NB4 (cell line): Measurements from ENCODE around the gene SDCBP2.

ENCODE experiments used
- DNase-seq: peaks from one replicate; pipeline ENCODE4 v3.0.0; 2010; ENCODE audit warnings: low read depth
- H3K4me3 ChIP-seq: one replicate; pipeline ENCODE4 v1.5.1; 2011; ENCODE audit warnings: mild to moderate bottlenecking, low read depth, low read length, moderate library complexity
- CTCF ChIP-seq: IDR thresholded peaks from one replicate; pipeline ENCODE4 v1.5.1; 2012; ENCODE audit warnings: low read depth, low read length
- MAX ChIP-seq: IDR thresholded peaks from 2 replicates; pipeline ENCODE4 v1.6.1; 2011; ENCODE audit warnings: low read depth, low read length
- MYC ChIP-seq: IDR thresholded peaks from 2 replicates; pipeline ENCODE4 v1.6.1; 2011; ENCODE audit warnings: low read depth, low read length
- POLR2A ChIP-seq: IDR thresholded peaks from 2 replicates; pipeline ENCODE4 v1.6.1; 2011; ENCODE audit warnings: mild to moderate bottlenecking; ENCODE audit not compliant: insufficient read length; ENCODE audit errors: extremely low read depth

The SDCBP2 gene

GRCh38 chr20:1293641-1294379 lies 35.1 kb downstream of the SDCBP2 start:
- TF ChIP-seq CTCF (no peak), MAX (no peak), POLR2A (no peak), MYC (no peak)
- H3K4me3 ChIP-seq: no peak overlapping the region
- no peak for DNase-seq

- no peak for DNase-seq
- no peak overlapping the region for H3K4me3 ChIP-seq
- TF ChIP-seq MAX (no peak), CTCF (no peak), POLR2A (no peak), MYC (no peak)
These were observed 36.3 kb downstream of the SDCBP2 start for GRCh38 chr20:1292620-1293019.

GRCh38 chr20:1291191-1291741 lies 37.7 kb downstream of the SDCBP2 start:
- TF ChIP-seq MAX (no peak), CTCF (no peak), MYC (no peak), POLR2A (no peak)
- no peak overlapping the region for H3K4me3 ChIP-seq
- DNase-seq: no peak

- no peak for DNase-seq
- H3K4me3 ChIP-seq: no peak overlapping the region
- TF ChIP-seq MAX: no peak
- no peak for TF ChIP-seq POLR2A
- TF ChIP-seq MYC: no peak
- TF ChIP-seq CTCF: no peak
These were observed 41.0 kb downstream of the SDCBP2 start for GRCh38 chr20:1287787-1288569.

- no peak for TF ChIP-seq MYC
- TF ChIP-seq CTCF: no peak
- no peak for TF ChIP-seq MAX
- TF ChIP-seq POLR2A: no peak
- no peak overlapping the region for H3K4me3 ChIP-seq
- DNase-seq: no peak
These were observed 41.6 kb downstream of the SDCBP2 start for GRCh38 chr20:1287306-1287705.
